ENCODE results near the gene SUPT3H.

DNA sequence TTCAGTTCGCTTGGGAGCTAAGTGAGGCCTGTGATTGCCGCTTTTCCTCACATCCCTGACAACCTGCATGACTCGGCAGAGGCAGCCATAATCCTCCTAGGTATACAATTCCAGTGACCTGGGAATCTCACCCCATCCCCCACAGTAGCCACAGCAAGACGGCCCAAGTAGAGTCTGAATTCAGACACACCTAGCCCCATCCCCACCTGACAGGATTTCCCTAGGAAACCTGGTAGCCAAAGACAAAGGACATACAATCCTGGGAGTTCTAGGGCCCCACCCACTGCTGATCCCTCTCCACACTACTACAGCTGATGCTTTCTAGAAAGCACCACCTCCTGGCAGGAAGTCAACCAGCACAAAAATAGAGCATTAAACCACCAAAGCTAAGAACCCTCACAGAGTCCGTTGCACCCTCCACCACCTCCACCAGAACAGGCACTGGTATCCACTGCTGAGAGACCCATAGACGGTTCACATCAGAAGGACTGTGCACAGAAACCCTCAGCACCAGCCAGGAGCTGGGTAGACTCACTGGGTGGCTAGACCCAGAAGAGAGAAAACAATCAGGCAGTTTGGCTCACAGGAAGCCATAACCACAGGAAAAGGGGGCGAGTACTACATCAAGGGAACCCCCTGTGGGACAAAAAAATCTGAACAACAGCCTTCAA lies 67.5 kb downstream of the SUPT3H start:
- TF ChIP-seq, protein P1, sequence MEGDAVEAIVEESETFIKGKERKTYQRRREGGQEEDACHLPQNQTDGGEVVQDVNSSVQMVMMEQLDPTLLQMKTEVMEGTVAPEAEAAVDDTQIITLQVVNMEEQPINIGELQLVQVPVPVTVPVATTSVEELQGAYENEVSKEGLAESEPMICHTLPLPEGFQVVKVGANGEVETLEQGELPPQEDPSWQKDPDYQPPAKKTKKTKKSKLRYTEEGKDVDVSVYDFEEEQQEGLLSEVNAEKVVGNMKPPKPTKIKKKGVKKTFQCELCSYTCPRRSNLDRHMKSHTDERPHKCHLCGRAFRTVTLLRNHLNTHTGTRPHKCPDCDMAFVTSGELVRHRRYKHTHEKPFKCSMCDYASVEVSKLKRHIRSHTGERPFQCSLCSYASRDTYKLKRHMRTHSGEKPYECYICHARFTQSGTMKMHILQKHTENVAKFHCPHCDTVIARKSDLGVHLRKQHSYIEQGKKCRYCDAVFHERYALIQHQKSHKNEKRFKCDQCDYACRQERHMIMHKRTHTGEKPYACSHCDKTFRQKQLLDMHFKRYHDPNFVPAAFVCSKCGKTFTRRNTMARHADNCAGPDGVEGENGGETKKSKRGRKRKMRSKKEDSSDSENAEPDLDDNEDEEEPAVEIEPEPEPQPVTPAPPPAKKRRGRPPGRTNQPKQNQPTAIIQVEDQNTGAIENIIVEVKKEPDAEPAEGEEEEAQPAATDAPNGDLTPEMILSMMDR (IDR thresholded peaks at IDR 0.05; ENCODE audit: low read depth, low read length, missing input control), result no peak
- TF ChIP-seq HNF4A (conservative IDR thresholded peaks at IDR 0.05) (no peak), GABPA (IDR thresholded peaks at IDR 0.05 in 1 of 2, conservative IDR thresholded peaks at IDR 0.05 in 1 of 2) (no peak), JUND (IDR thresholded peaks at IDR 0.05) (no peak), YY1 (IDR thresholded peaks at IDR 0.05) (no peak), TAF1 (conservative IDR thresholded peaks at IDR 0.05) (no peak), HNF4G (IDR thresholded peaks at IDR 0.05) (no peak), RAD21 (IDR thresholded peaks at IDR 0.05) (no peak)
